Uterus (tissue), 4 donors: ENCODE data around the gene ADGRL3. TPM values are rescaled to one million over a fixed set of nuclear protein-coding genes. Genes with fewer than 3 reads are reported as not detected.

Source experiments
- DNase-seq, 2 donors: peaks; one replicate each; pipeline ENCODE4 v3.0.0-alpha.2; 2019 to 2020
- H3K27ac ChIP-seq, 2 donors: fragments of 200-600 bp; sonication (generic); 1 replicate in 1 of 2; 2 replicates in 1 of 2; pipeline ENCODE4 v1.5.1; 2016 to 2018
- H3K27me3 ChIP-seq, 2 donors: fragments of 200-600 bp; sonication (generic); one replicate each; pipeline ENCODE4 v1.5.1; 2018 to 2019; ENCODE audit warnings: control low read depth in 1 of 2
- H3K36me3 ChIP-seq, 2 donors: fragments of 200-600 bp; sonication (generic); one replicate each; pipeline ENCODE4 v1.5.1; 2019; ENCODE audit warnings: control low read depth in 1 of 2
- H3K4me1 ChIP-seq, 2 donors: fragments of 200-600 bp; sonication (generic); one replicate each; pipeline ENCODE4 v1.5.1; 2018 to 2019; ENCODE audit warnings: control low read depth in 1 of 2
- H3K4me3 ChIP-seq, 2 donors: fragments of 200-600 bp; sonication (generic); 1 replicate in 1 of 2; 2 replicates in 1 of 2; pipeline ENCODE4 v1.5.1; 2018 to 2019; ENCODE audit warnings: mild to moderate bottlenecking in 1 of 2
- H3K9me3 ChIP-seq, 2 donors: fragments of 200-600 bp; sonication (generic); one replicate each; pipeline ENCODE4 v1.5.1; 2019; ENCODE audit warnings: control low read depth in 1 of 2
- POLR2A ChIP-seq, 2 donors: fragments of 450-650 bp; IDR thresholded peaks; one replicate each; pipeline ENCODE4 v1.6.1; 2016; ENCODE audit warnings: antibody characterized with exemption in 2 of 2, mild to moderate bottlenecking in 1 of 2, moderate library complexity in 1 of 2
- intact Hi-C: fragments of 100-400 bp; cut with DNase I; formaldehyde crosslinking; loops from one replicate; pipeline ENCODE4 v1.15.1; 2023; ENCODE audit warnings: low total_unique reads
- total RNA-seq, 4 donors: library from RNA; depleted of rRNA in 3 of 4; stranded (reverse); fragments of >200 nt in 3 of 4; gene quantifications; one replicate each; pipeline versions ENCODE4 v1.1.0 to v1.2.4, GENCODE V29; 2014 to 2023
- TF ChIP-seq, protein P1 (sequence below), 4 experiments: fragments of 200-600 bp in 2 of 4; fragments of 450-650 bp in 2 of 4; sonication (generic) in 2 of 4; IDR thresholded peaks; one replicate each; pipeline ENCODE4 v1.5.1; 2016 to 2019; ENCODE audit warnings: antibody characterized with exemption in 4 of 4, mild to moderate bottlenecking in 2 of 4, moderate library complexity in 1 of 4
- donor health status: DM: yes; HTN: yes; CAD: no.

The ADGRL3 gene
- total RNA-seq, 4 donors from 2014 or later = 31.5 to 411 (median 74.3) TPM

DNA sequence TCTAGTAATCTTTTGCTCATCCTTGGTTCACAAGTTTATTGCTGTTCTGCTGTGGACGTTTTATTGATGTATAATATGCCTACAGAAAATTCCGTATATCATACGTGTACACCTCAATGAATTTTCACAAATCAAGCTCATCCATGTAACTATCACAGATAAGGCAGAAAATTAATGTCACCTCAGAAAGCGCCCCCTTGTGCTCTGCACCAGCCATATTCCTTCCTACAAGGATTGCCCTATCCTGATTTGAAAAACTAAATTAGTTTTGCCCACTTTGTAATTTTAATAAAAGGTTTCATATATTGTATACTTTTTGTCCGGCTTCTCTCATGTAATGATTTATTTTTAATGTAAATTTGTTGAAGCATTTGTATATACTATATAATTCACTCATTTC, 390.8 kb downstream of the ADGRL3 start:
- no peaks in the 10 kb centered on the region for H3K4me1 ChIP-seq
- intact Hi-C loops = no loop called here

DNA sequence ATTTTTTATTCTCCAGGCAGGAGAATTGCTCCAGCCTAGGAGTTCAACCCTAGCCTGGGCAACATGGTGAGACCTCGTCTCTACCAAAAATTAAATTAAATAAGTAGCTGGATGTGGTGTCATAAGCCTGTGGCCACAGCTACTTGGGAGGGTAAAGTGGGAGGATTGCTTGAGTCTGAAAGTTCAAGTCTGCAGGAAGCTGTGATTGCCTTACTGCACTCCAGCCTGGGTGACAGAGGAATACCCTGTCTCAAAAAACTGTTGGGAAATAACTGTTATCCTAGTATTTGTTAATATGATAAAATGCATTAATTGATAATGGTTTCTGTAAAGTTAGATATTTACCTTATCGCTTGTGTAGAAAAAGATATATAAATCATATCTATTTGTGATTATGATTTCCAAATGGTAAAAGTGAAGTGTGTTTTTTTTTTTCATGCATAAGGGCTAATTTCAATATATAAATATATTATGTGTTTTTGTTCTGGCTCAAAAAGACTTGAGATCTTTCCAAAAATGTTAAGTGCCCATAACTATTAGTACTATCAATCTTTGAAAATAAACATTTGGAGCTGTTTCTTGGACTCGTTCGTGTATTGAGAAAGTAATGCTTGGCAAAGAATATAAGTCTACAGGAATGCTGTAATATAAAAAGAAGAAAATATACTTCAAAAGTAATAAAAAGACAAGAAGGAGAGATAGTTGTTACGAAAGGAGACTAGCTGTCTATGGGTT, 396.6 kb downstream of the ADGRL3 start:
- Histone ChIP-seq H3K4me3 (no peak overlapping the region), H3K9me3 (no peaks in the 10 kb centered on the region), H3K36me3 (no peaks in the 10 kb centered on the region), H3K27me3 (no peaks in the 10 kb centered on the region), H3K4me1 (no peaks in the 10 kb centered on the region), H3K27ac (no peak overlapping the region)
- TF ChIP-seq POLR2A (IDR thresholded peaks at IDR 0.05) = no peak
- TF ChIP-seq, protein P1, sequence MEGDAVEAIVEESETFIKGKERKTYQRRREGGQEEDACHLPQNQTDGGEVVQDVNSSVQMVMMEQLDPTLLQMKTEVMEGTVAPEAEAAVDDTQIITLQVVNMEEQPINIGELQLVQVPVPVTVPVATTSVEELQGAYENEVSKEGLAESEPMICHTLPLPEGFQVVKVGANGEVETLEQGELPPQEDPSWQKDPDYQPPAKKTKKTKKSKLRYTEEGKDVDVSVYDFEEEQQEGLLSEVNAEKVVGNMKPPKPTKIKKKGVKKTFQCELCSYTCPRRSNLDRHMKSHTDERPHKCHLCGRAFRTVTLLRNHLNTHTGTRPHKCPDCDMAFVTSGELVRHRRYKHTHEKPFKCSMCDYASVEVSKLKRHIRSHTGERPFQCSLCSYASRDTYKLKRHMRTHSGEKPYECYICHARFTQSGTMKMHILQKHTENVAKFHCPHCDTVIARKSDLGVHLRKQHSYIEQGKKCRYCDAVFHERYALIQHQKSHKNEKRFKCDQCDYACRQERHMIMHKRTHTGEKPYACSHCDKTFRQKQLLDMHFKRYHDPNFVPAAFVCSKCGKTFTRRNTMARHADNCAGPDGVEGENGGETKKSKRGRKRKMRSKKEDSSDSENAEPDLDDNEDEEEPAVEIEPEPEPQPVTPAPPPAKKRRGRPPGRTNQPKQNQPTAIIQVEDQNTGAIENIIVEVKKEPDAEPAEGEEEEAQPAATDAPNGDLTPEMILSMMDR (IDR thresholded peaks at IDR 0.05) = no peak
- intact Hi-C loops = no loop called here
- no peak for DNase-seq

More for the DNA sequence above, 390.8 kb downstream of the ADGRL3 start:
- Histone ChIP-seq H3K9me3 (no peaks in the 10 kb centered on the region), H3K36me3 (no peaks in the 10 kb centered on the region), H3K27ac (no peak overlapping the region), H3K4me3 (no peak overlapping the region), H3K27me3 (no peaks in the 10 kb centered on the region)
- DNase-seq = no peak
- no peak for TF ChIP-seq POLR2A (IDR thresholded peaks at IDR 0.05)
- TF ChIP-seq, protein P1 (IDR thresholded peaks at IDR 0.05) = no peak

DNA sequence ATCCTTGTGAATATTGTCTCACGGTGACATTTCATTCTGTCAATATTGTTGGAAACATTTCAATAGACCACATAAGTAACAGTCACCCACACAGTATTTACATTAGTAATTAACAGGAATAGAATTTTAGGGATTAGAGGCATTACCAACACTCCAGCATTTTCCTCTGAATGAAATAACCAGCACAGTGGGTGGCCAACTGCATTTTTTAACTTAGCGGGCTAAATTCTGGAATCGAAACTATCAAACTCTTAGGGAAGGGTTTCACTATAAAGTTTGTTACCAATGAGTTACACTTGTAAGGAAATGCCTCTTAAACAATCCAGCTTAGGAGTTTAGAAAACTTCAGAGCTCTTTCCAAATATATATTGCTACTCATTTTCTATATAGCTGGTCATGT, 403.0 kb downstream of the ADGRL3 start:
- TF ChIP-seq, protein P1 (IDR thresholded peaks at IDR 0.05) = no peak
- TF ChIP-seq POLR2A (IDR thresholded peaks at IDR 0.05) = no peak
- H3K4me3 ChIP-seq = no peak overlapping the region
- intact Hi-C loops = no loop called here

DNA sequence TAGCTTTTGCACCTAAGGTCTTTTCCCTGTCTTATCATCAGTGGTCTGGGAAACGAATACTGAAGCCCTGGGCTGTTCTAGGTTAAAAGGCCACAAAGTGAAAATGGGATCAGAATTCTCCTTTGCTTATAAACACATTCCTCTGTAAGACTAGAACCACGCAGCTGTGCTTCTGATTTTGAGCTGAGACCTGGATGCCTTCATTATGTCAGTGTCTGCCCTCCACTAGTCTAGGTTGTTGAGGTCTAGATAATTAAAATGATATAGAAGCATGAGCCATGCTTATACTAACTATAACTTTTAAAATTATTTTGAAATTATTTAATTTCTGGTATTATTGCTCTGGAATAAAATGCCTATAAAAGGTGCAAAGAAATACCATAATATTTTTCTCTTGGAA, 403.9 kb downstream of the ADGRL3 start:
- intact Hi-C loops = no loop called here
- Histone ChIP-seq H3K27me3 (no peaks in the 10 kb centered on the region), H3K4me1 (no peaks in the 10 kb centered on the region), H3K9me3 (no peaks in the 10 kb centered on the region), H3K27ac (no peak overlapping the region), H3K36me3 (no peaks in the 10 kb centered on the region), H3K4me3 (no peak overlapping the region)
- TF ChIP-seq, protein P1 (IDR thresholded peaks at IDR 0.05) = no peak
- no peak for DNase-seq

More for the DNA sequence above, 403.0 kb downstream of the ADGRL3 start:
- H3K9me3 ChIP-seq = no peaks in the 10 kb centered on the region
- no peaks in the 10 kb centered on the region for H3K4me1 ChIP-seq
- H3K36me3 ChIP-seq = no peaks in the 10 kb centered on the region
- no peak for DNase-seq
- no peak overlapping the region for H3K27ac ChIP-seq
- no peaks in the 10 kb centered on the region for H3K27me3 ChIP-seq

DNA sequence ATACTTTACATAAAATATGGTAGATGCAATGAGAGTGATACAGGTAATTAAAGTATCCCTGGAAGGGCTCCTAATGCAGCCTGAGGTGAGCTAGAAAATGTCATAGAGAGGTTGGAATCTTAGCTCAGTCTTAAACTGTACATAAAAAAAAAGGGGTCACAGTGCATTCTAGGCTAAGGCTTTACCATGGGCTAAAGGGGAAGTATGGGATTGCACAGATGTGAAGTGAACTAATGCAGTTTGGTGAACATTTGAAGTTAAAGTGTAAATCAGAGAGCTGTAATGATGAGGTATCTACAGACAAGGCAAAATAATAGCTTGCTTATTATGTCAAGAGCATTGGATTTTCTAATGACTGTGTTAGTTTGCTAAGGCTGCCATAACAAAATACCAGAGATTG, 405.9 kb downstream of the ADGRL3 start:
- Histone ChIP-seq H3K4me1 (peaks cover 0 to 5% of the 10 kb centered on the region in 2 donors), H3K36me3 (no peaks in the 10 kb centered on the region), H3K9me3 (no peaks in the 10 kb centered on the region), H3K4me3 (no peak overlapping the region), H3K27ac (no peak overlapping the region), H3K27me3 (no peaks in the 10 kb centered on the region)
- TF ChIP-seq POLR2A (IDR thresholded peaks at IDR 0.05) = no peak
- TF ChIP-seq, protein P1 (IDR thresholded peaks at IDR 0.05) = no peak
- intact Hi-C loops = no loop called here
- DNase-seq = no peak
